Mesenteric fat pad (tissue), 1 donor: Measurements from ENCODE around the gene RGR. TPM values are rescaled to one million over a fixed set of nuclear protein-coding genes. Genes with fewer than 3 reads are reported as not detected.

Source experiments
- DNase-seq: peaks from one replicate; pipeline ENCODE4 v3.0.0-alpha.2; 2020; ENCODE audit warnings: low spot score
- total RNA-seq: library from RNA; stranded (reverse); fragmentation: NEBNext Ultra II Directional; extraction: Animal tissue kit (Norgen Biotek cat#: 25700); gene quantifications from one replicate; pipeline ENCODE4 v1.2.1, GENCODE V29; 2021
- donor health status: DM: yes; HTN: yes; CAD: no.

The RGR gene
- total RNA-seq, 1 donor from 2014 or later: not detected

GRCh38 chr10:84294766-84295447 is 50.1 kb downstream of the RGR start:
- no peak for DNase-seq

- no peak for DNase-seq
Measured at GRCh38 chr10:84296091-84296981, 51.5 kb downstream of the RGR start.

- DNase-seq: no peak
Measured at GRCh38 chr10:84298057-84298456, 53.2 kb downstream of the RGR start.

- no peak for DNase-seq
Measured at GRCh38 chr10:84302223-84302622, 57.4 kb downstream of the RGR start.

- DNase-seq: no peak
Measured at GRCh38 chr10:84306751-84307384, 62.0 kb downstream of the RGR start.

GRCh38 chr10:84308021-84308420 is 63.2 kb downstream of the RGR start:
- DNase-seq: no peak

- no peak for DNase-seq
Measured at GRCh38 chr10:84308481-84309304, 63.8 kb downstream of the RGR start.

Other genes with a start within 250 kb of the RGR start
- gene GHITM, start 105.5 kb upstream of the RGR start, total RNA-seq: 146 TPM
- gene GPR15LG, start 71.3 kb upstream of the RGR start, total RNA-seq: not detected
- gene CDHR1, start 50.5 kb upstream of the RGR start, total RNA-seq: 0.35 TPM
- not detected for gene LRIT2, start 19.5 kb upstream of the RGR start, total RNA-seq
- not detected for gene LRIT1, start 3.5 kb upstream of the RGR start, total RNA-seq
- 70.3 TPM for gene CCSER2, start 83.5 kb downstream of the RGR start, total RNA-seq